ENCODE measurements around the gene PAEP. TPM values are rescaled to one million over a fixed set of nuclear protein-coding genes. Genes with fewer than 3 reads are reported as not detected.

The PAEP gene
- total and polyA plus RNA-seq, 9 donors: 0.41 to 8.8 (median 1.2) TPM; not detected in 2

GRCh38 chr9:135584371-135584770 is 22.8 kb downstream of the PAEP start:
- Histone ChIP-seq H3K27ac (no peak overlapping the region), H3K36me3 (no peaks in the 10 kb centered on the region), H3K4me1 (ENCODE audit: insufficient read depth) (no peaks in the 10 kb centered on the region), H3K4me3 (no peak overlapping the region), H3K27me3 (no peaks in the 10 kb centered on the region), H3K9me3 (no peaks in the 10 kb centered on the region)
- intact Hi-C loops (cut with DNase I): no loop called here
- WGBS, 3 donors: 56 to 67% (median 58%) methylated on average over 5 of the region's 5 CpGs
- TF ChIP-seq EP300 (IDR thresholded peaks at IDR 0.05): no peak
- DNase-seq: no peak

GRCh38 chr9:135584934-135585333 is 23.4 kb downstream of the PAEP start:
- TF ChIP-seq POLR2A (IDR thresholded peaks at IDR 0.05): no peak
- TF ChIP-seq CTCF (IDR thresholded peaks at IDR 0.05): no peak
- TF ChIP-seq EP300 (IDR thresholded peaks at IDR 0.05): no peak
- no peaks in the 10 kb centered on the region for H3K9me3 ChIP-seq
- H3K36me3 ChIP-seq: no peaks in the 10 kb centered on the region
- no peaks in the 10 kb centered on the region for H3K4me1 ChIP-seq (ENCODE audit: insufficient read depth)
- intact Hi-C loops (cut with DNase I): no loop called here
- DNase-seq: no peak
- no peak overlapping the region for H3K27ac ChIP-seq
- 19 to 50% (median 22%) methylated on average over 16 of the region's 16 CpGs for WGBS, 3 donors
- H3K4me3 ChIP-seq: no peak overlapping the region
- H3K27me3 ChIP-seq: no peaks in the 10 kb centered on the region

GRCh38 chr9:135586601-135587109 is 25.1 kb downstream of the PAEP start:
- TF ChIP-seq CTCF (IDR thresholded peaks at IDR 0.05) (no peak), EP300 (IDR thresholded peaks at IDR 0.05) (no peak), POLR2A (IDR thresholded peaks at IDR 0.05) (no peak)
- Histone ChIP-seq H3K9me3 (no peaks in the 10 kb centered on the region), H3K4me3 (no peak overlapping the region), H3K4me1 (ENCODE audit: insufficient read depth) (no peaks in the 10 kb centered on the region), H3K36me3 (no peaks in the 10 kb centered on the region), H3K27ac (no peak overlapping the region), H3K27me3 (no peaks in the 10 kb centered on the region)
- WGBS, 3 donors: 63 to 77% (median 68%) methylated on average over 14 to 15 of the region's 15 CpGs
- DNase-seq: no peak
- intact Hi-C loops (cut with DNase I): no loop called here

- Histone ChIP-seq H3K27ac (no peak overlapping the region), H3K4me1 (ENCODE audit: insufficient read depth) (no peaks in the 10 kb centered on the region), H3K27me3 (no peaks in the 10 kb centered on the region), H3K9me3 (no peaks in the 10 kb centered on the region), H3K4me3 (no peak overlapping the region), H3K36me3 (no peaks in the 10 kb centered on the region)
- no peak for DNase-seq
- TF ChIP-seq EP300 (IDR thresholded peaks at IDR 0.05) (no peak), POLR2A (IDR thresholded peaks at IDR 0.05) (no peak), CTCF (IDR thresholded peaks at IDR 0.05) (no peak)
- intact Hi-C loops (cut with DNase I): no loop called here
- WGBS, 3 donors: 17% methylated on average over 7 of the region's 7 CpGs; no CpG with 5 or more reads in 2 of the 3 donors
These were observed 26.1 kb downstream of the PAEP start for GRCh38 chr9:135587658-135588057.

GRCh38 chr9:135588371-135588770 is 26.8 kb downstream of the PAEP start:
- TF ChIP-seq CTCF (IDR thresholded peaks at IDR 0.05) (no peak), EP300 (IDR thresholded peaks at IDR 0.05) (no peak), POLR2A (IDR thresholded peaks at IDR 0.05) (no peak)
- Histone ChIP-seq H3K27ac (no peak overlapping the region), H3K4me3 (no peak overlapping the region), H3K4me1 (ENCODE audit: insufficient read depth) (no peaks in the 10 kb centered on the region), H3K27me3 (no peaks in the 10 kb centered on the region), H3K36me3 (no peaks in the 10 kb centered on the region), H3K9me3 (no peaks in the 10 kb centered on the region)
- no peak for DNase-seq
- intact Hi-C loops (cut with DNase I): no loop called here
- WGBS, 3 donors: 93 to 100% methylated on average over 3 to 9 of the region's 9 CpGs; no CpG with 5 or more reads in 1 of the 3 donors

All from ovary (tissue), 9 donors.